ENCODE data around the gene ADORA2A. TPM values are rescaled to one million over a fixed set of nuclear protein-coding genes. Genes with fewer than 3 reads are reported as not detected.

Gene ADORA2A
- total and polyA plus RNA-seq, 2 of the 8 experiments (the other 6 are each of a cell fraction or from before 2014, with no cell fraction given): 7.1 to 20.3 TPM

DNA sequence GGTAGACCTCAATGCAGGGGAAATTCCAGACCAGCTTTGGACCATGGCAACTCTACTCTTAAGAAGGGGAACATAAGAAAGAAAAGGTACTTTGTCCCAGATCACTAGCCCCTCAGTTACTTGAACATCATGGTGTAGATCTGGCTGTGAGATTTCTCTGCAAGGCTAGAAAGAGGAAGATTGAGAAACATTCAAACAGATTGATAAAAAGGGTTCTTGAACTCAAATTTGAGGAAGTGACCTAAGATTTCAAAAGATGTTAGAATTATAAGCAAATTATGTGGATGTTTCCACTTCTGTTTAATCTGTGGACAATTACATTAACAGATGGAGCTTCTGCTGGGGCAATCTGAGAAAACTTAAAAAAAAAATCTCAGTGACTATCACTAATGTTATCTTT is 45.9 kb downstream of the ADORA2A start (continued):
- TF ChIP-seq ZNF274 (IDR thresholded peaks at IDR 0.05; ENCODE audit: borderline replicate concordance, extremely low read depth, low read length) (no peak), JUND (IDR thresholded peaks at IDR 0.05; ENCODE audit: low read length) (no peak), CHD2 (IDR thresholded peaks at IDR 0.05; ENCODE audit: low read length) (no peak), ASH2L (IDR thresholded peaks at IDR 0.05; ENCODE audit: low read length) (no peak), TCF12 (IDR thresholded peaks at IDR 0.05; ENCODE audit: low read depth, low read length) (no peak)
